Measurements from ENCODE around the gene DYRK3. TPM values are rescaled to one million over a fixed set of nuclear protein-coding genes. Genes with fewer than 3 reads are reported as not detected.

Gene DYRK3
- total and polyA plus RNA-seq, 2 of the 13 experiments (the other 11 are each of a cell fraction or from before 2014, with no cell fraction given) = 0.48 to 2.8 TPM

- no peak; the same call in 1 of the 2 replicates for TF ChIP-seq NCOA2 (CRISPR knock-in tag; IDR thresholded peaks at IDR 0.05)
- TF ChIP-seq ZFYVE20 (CRISPR knock-in tag; IDR thresholded peaks at IDR 0.05; ENCODE audit: borderline replicate concordance, low read depth) = no peak
- TF ChIP-seq ZNF44 (CRISPR knock-in tag; IDR thresholded peaks at IDR 0.05) = peak; percentile 51; the same call in 1 of the 2 replicates
- TF ChIP-seq ZSCAN9 (CRISPR knock-in tag; IDR thresholded peaks at IDR 0.05; ENCODE audit: borderline replicate concordance) = peak; percentile 54; the same call in 1 of the 2 replicates
- peak; percentile 83; the same call in 1 of the 2 replicates for TF ChIP-seq DZIP1 (CRISPR knock-in tag; IDR thresholded peaks at IDR 0.05)
- 0 out of 2 replicates have a peak, but pooled peaks have one; percentile 37 for TF ChIP-seq ZFP41 (CRISPR knock-in tag; IDR thresholded peaks at IDR 0.05; ENCODE audit: borderline replicate concordance)
- peak; percentile 47; the same call in 1 of the 2 replicates for TF ChIP-seq ZNF749 (CRISPR knock-in tag; IDR thresholded peaks at IDR 0.05; ENCODE audit: borderline replicate concordance)
- TF ChIP-seq SIX4 (CRISPR knock-in tag; IDR thresholded peaks at IDR 0.05) = no peak
- no peak for TF ChIP-seq ZNF546 (CRISPR knock-in tag; conservative IDR thresholded peaks at IDR 0.05)
- TF ChIP-seq ZNF337 (CRISPR knock-in tag; IDR thresholded peaks at IDR 0.05; ENCODE audit: borderline replicate concordance, low read depth) = no peak; the same call in 1 of the 2 replicates
- TF ChIP-seq, protein P1, sequence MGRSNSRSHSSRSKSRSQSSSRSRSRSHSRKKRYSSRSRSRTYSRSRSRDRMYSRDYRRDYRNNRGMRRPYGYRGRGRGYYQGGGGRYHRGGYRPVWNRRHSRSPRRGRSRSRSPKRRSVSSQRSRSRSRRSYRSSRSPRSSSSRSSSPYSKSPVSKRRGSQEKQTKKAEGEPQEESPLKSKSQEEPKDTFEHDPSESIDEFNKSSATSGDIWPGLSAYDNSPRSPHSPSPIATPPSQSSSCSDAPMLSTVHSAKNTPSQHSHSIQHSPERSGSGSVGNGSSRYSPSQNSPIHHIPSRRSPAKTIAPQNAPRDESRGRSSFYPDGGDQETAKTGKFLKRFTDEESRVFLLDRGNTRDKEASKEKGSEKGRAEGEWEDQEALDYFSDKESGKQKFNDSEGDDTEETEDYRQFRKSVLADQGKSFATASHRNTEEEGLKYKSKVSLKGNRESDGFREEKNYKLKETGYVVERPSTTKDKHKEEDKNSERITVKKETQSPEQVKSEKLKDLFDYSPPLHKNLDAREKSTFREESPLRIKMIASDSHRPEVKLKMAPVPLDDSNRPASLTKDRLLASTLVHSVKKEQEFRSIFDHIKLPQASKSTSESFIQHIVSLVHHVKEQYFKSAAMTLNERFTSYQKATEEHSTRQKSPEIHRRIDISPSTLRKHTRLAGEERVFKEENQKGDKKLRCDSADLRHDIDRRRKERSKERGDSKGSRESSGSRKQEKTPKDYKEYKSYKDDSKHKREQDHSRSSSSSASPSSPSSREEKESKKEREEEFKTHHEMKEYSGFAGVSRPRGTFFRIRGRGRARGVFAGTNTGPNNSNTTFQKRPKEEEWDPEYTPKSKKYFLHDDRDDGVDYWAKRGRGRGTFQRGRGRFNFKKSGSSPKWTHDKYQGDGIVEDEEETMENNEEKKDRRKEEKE (IDR thresholded peaks at IDR 0.05) = no peak
- TF ChIP-seq GABPB1 (CRISPR knock-in tag; IDR thresholded peaks at IDR 0.05) = peak; percentile 79
- TF ChIP-seq SIX1 (CRISPR knock-in tag; IDR thresholded peaks at IDR 0.05; ENCODE audit: borderline replicate concordance) = no peak
- no peak for TF ChIP-seq NR3C1 (CRISPR knock-in tag; IDR thresholded peaks at IDR 0.05)
- no peak for TF ChIP-seq ZNF878 (CRISPR knock-in tag; IDR thresholded peaks at IDR 0.05)
- peak; percentile 73; the same call in 1 of the 2 replicates for TF ChIP-seq ARHGAP35 (CRISPR knock-in tag; IDR thresholded peaks at IDR 0.05; ENCODE audit: borderline replicate concordance)
- TF ChIP-seq ZNF772 (CRISPR knock-in tag; IDR thresholded peaks at IDR 0.05) = peak; percentile 62; the same call in 1 of the 2 replicates
- TF ChIP-seq ARID2 (CRISPR knock-in tag; IDR thresholded peaks at IDR 0.05; ENCODE audit: borderline replicate concordance) = no peak
- TF ChIP-seq SOX5 (CRISPR knock-in tag; IDR thresholded peaks at IDR 0.05; ENCODE audit: borderline replicate concordance) = peak; percentile 49; the same call in 1 of the 2 replicates
- TF ChIP-seq ZNF576 (CRISPR knock-in tag; IDR thresholded peaks at IDR 0.05) = peak; percentile 81
- no peak for TF ChIP-seq PHF5A (CRISPR knock-in tag; IDR thresholded peaks at IDR 0.05; ENCODE audit: low read depth, unreplicated experiment)
- no peak for TF ChIP-seq ZMYM2 (CRISPR knock-in tag; IDR thresholded peaks at IDR 0.05)
- TF ChIP-seq RBM39 (IDR thresholded peaks at IDR 0.05; ENCODE audit: low read depth, low read length, poor library complexity, severe bottlenecking) = peak; percentile 78
These were observed at the start of gene DYRK3 (continued) for GRCh38 chr1:206635080-206635977.
